Adipose tissue (tissue), 3 donors: ENCODE results near the gene ACSM6. TPM values are rescaled to one million over a fixed set of nuclear protein-coding genes. Genes with fewer than 3 reads are reported as not detected.

ENCODE experiments used
- polyA plus RNA-seq, 3 donors: library from polyadenylated mRNA; stranded (reverse); fragments of 200-250 nt; gene quantifications; one replicate each; pipeline ENCODE4 v1.2.3, GENCODE V29; 2013
- donor health status: healthy with polysubstance abuse.
- donor health status: Bipolar disorder and iron deficiency.
- donor health status: healthy.

Gene ACSM6
- polyA plus RNA-seq, 3 donors = 0.07 to 0.34 (median 0.22) TPM

Other genes with a start within 250 kb of the ACSM6 start
- 1 to 10 TPM in 1 of 3 donors, under 1 TPM in 2; 0.27 to 1.1 (median 0.68) TPM for gene CYP2C8, start 124.7 kb upstream of the ACSM6 start, polyA plus RNA-seq
- 100 to 1,000 TPM in 2 of 3 donors, 10 to 100 TPM in 1; 70.4 to 239 (median 228) TPM for gene PDLIM1, start 96.8 kb downstream of the ACSM6 start, polyA plus RNA-seq